G401.6 (cell line): ENCODE data around the gene SYNPO2L.
"Not testable (repeated sequence)": the region's sequence is repeated elsewhere in the genome, so short reads cannot be mapped to it uniquely, and the experiment has no call there.

ENCODE experiments used
- FAIRE-seq: peaks from 2 replicates; lab custom pipeline; 2012; peaks lifted over from hg19 to GRCh38; lab: Jason Lieb, UNC

Gene SYNPO2L

DNA sequence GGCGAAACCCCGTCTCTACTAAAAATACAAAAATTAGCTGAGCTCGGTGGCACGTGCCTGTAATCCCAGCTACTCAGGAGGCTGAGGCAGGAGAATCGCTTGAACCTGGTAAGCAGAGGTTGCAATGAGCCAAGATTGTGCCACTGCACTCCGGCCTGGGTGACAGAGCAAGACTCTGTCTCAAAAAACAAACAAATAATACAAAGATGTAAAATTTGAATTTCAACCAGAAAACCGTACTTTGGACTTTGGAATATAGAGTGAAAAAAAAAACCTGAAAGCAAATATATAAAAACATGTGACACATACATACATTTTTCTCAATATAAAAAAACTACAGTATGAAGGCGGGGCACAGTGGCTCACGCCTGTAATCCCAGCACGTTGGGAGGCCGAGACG lies 34.9 kb downstream of the SYNPO2L start:
- FAIRE-seq: not testable (repeated sequence)

- FAIRE-seq: not testable (repeated sequence)
Measured at GRCh38 chr10:73617143-73617542, 38.7 kb downstream of the SYNPO2L start.

DNA sequence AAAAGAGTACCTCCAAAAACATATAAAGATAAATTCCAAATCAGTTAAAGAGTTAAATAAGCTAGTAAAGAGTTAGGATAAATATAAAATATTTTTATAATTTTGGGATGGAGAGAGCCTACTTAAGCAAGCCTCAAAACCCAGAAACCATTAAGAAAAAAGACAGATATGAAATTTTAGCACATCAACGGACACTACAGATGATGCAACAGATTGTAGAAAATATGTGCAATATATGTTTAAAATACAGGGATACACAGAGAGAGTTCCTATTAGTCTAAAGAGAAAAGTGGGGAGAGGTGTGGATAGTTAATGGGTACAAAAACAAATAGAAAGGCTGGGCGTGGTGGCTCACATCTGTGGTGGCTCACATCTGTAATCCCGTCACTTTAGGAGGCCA lies 41.1 kb downstream of the SYNPO2L start:
- no peak for FAIRE-seq

GRCh38 chr10:73609116-73609515 lies 46.7 kb downstream of the SYNPO2L start:
- FAIRE-seq: no peak

DNA sequence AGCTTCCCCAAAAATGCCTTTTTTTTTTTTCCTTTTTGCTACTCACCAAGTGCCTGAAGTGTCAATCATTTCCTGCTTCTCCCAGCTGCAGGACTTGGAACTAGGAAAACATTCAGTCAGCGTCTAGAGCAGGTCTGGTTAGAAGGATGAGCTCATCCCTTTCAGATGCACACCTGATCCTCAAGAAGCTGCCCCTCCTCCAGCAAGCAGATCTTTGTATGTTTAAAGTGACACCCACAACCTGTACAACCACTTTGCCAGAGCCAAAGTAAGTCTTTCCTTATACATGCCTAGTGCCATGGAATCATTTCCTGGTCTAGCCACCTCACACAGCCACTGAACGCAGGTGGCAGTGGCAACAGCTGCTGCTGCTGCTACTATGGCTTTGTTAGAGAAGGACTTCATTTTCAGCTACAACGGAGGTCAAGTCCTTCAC lies 54.3 kb downstream of the SYNPO2L start:
- no peak for FAIRE-seq

GRCh38 chr10:73597346-73597745 lies 58.5 kb downstream of the SYNPO2L start:
- no peak for FAIRE-seq
